Activated CD4-positive, CD25-positive, alpha-beta regulatory T cell treated with anti-CD3 and anti-CD28 coated beads, Interleukin-2, amount 50 U/mL, for 24 hours (primary cell): Measurements from ENCODE around the gene UQCRC1.

Experiments
- ATAC-seq, 2 donors: fragments of 150-1000 bp; cut with Tn5 transposase; one replicate each; pipeline ENCODE4 v1.10.0; 2021; ENCODE audit warnings: mild to moderate bottlenecking in 1 of 2, moderate library complexity in 1 of 2

UQCRC1 gene

GRCh38 chr3:48598323-48599076 is 10.9 kb downstream of the UQCRC1 start:
- no peak for ATAC-seq

- ATAC-seq = no peak
Observed at GRCh38 chr3:48597408-48597800, 12.0 kb downstream of the UQCRC1 start.

- no peak for ATAC-seq
Observed at GRCh38 chr3:48596676-48597407, 12.6 kb downstream of the UQCRC1 start.

- ATAC-seq = no peak
Observed at GRCh38 chr3:48596157-48596556, 13.3 kb downstream of the UQCRC1 start.

- no peak for ATAC-seq
Observed at GRCh38 chr3:48595526-48596121, 13.8 kb downstream of the UQCRC1 start.

GRCh38 chr3:48595075-48595525 is 14.3 kb downstream of the UQCRC1 start, which contains the start of gene COL7A1:
Gene COL7A1, minus strand, starts transcription at chr3:48595329. Its CDS starts 170 bp downstream, at chr3:48595159.
- ATAC-seq = peak in 1 of 2 donors; percentile 22

- no peak for ATAC-seq
Observed at GRCh38 chr3:48594417-48595049, 14.9 kb downstream of the UQCRC1 start.

GRCh38 chr3:48593337-48593736 is 16.1 kb downstream of the UQCRC1 start:
- ATAC-seq = no peak

- ATAC-seq = no peak
Observed at GRCh38 chr3:48592519-48593087, 16.8 kb downstream of the UQCRC1 start.

GRCh38 chr3:48591886-48592518 is 17.4 kb downstream of the UQCRC1 start:
- ATAC-seq = no peak

- ATAC-seq = no peak
Observed at GRCh38 chr3:48591436-48591835, 18.0 kb downstream of the UQCRC1 start.

GRCh38 chr3:48588230-48588629 is 21.2 kb downstream of the UQCRC1 start:
- ATAC-seq = no peak

GRCh38 chr3:48587686-48588085 is 21.8 kb downstream of the UQCRC1 start:
- ATAC-seq = no peak

- ATAC-seq = no peak
Observed at GRCh38 chr3:48585411-48585810, 24.0 kb downstream of the UQCRC1 start.

GRCh38 chr3:48584836-48585235 is 24.6 kb downstream of the UQCRC1 start:
- ATAC-seq = no peak

- no peak for ATAC-seq
Observed at GRCh38 chr3:48581621-48582481, 27.6 kb downstream of the UQCRC1 start.

GRCh38 chr3:48576647-48577046 is 32.8 kb downstream of the UQCRC1 start:
- ATAC-seq = no peak

- ATAC-seq = no peak
Observed at GRCh38 chr3:48575366-48575765, 34.1 kb downstream of the UQCRC1 start.

- ATAC-seq = no peak
Observed at GRCh38 chr3:48573973-48574585, 35.4 kb downstream of the UQCRC1 start.

GRCh38 chr3:48572517-48572916 is 36.9 kb downstream of the UQCRC1 start:
- ATAC-seq = no peak

- ATAC-seq = no peak
Observed at GRCh38 chr3:48571938-48572337, 37.5 kb downstream of the UQCRC1 start.
